Daoy (cell line): ENCODE data around the gene MAP2K6. TPM values are rescaled to one million over a fixed set of nuclear protein-coding genes. Genes with fewer than 3 reads are reported as not detected.

Experiments
- DNase-seq: peaks from one replicate; pipeline ENCODE4 v3.0.0-alpha.2; 2015; ENCODE audit warnings: low read depth
- total RNA-seq: library from RNA; depleted of rRNA; stranded (reverse); fragments of >200 nt; shearing (Covaris generic); gene quantifications from 2 replicates; pipeline ENCODE4 v1.2.3, GENCODE V29; 2014

The MAP2K6 gene
- total RNA-seq, 1 experiment from 2014 or later, result 0.40 TPM

DNA sequence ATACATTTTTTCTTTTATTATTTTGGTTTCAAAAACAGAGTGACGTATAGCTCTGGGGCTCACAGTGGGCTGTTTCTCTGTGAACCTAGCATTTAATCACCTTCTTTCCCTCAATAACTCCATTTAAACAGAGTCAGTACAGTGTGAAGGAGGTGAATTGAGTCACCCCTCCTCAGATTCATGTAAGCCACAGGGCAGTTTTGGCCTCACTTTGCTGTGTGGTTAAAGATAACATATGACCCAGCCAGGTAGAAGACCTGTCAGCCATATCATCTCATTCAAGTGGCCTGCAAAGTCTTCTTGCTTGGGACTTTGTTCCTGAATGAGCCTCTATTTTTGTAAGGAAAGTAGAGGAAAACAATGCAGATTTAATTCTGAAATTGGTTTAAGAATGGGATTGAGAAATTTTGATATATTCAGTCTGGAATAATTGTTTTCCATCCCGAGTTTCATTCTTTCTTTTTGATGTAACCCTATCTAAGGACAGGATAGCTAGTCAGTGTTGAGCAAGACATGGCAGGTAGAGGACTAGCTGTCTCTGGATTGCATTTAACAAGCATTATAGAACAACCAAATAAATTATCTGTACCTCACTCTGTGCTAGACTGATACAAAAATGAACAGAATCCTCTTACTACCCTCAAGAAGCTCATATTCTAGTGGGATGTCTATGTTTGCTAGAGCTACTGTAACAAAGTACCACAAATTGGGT, 13.1 kb downstream of the MAP2K6 start:
- DNase-seq, result no peak

DNA sequence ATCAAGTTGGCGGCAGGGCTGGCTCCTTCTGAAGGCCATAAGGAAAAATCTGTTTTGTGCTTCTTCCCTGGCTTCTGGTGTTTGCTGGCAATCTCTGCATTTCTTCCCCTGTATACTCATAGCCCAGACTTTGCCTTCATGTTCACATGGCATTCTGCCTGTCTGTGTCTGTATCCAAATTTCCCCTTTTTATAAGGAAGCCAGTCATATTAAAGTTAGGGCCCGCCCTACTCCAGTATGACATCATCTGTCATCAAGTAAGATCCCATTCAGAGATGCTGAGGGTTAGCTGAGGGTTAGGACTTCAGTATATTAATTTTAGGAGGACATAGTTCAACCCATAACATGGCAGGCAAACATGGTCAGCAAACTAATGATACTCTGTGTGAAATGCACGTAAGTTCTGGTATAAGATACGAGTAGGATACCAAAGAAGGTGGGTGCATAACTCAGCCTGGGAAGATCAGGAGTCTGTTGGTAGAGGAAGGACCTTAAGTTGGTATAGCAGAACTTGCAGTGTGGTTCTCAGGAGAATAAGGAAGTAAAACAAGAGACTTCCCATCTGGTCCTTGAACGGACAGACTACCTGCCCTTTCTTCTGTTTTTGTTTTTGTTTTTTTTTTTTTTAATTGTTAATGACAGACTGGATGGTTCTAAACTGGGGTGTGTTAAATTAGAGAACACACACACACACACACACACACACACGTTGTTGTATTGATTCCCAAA, 13.9 kb downstream of the MAP2K6 start:
- no peak for DNase-seq

DNA sequence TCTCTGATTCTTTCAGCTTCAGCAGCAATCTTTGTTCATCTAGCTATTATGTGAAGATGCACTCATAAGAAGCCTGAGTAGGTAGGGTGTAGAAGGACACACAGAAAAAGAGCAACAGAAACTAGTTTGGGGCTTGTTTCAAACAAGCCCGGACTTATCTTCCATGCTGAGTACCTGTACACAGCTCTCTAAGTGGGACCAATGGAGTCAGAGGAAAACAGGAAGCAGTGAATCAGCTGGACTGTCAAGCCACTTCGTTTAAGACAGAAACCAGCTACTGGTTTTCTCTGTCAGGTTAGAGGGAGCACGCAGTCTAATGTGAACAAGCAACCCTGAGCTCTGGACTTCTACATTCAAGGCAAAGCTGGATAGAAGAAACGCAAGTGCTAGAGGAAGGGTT, 16.0 kb downstream of the MAP2K6 start:
- DNase-seq, result peak; percentile 8

DNA sequence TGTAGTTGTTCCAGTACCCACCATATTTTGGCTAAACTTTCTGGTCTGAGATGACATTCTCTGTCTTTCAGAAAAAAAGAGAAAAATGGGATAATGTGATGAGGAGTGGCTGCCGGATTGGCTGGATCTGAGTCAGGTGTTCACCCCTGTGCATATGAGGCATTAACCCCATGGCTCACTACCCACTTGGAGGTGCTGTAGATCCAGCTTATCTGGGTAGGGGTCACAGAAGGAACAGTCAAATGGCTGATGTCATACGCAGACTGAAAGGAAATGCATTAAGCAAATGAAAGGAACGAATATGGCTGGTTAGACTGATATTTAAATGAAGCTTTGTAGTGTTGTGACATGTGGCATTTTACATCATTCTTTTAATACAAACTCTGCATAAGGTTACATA, 17.3 kb downstream of the MAP2K6 start:
- DNase-seq, result no peak

DNA sequence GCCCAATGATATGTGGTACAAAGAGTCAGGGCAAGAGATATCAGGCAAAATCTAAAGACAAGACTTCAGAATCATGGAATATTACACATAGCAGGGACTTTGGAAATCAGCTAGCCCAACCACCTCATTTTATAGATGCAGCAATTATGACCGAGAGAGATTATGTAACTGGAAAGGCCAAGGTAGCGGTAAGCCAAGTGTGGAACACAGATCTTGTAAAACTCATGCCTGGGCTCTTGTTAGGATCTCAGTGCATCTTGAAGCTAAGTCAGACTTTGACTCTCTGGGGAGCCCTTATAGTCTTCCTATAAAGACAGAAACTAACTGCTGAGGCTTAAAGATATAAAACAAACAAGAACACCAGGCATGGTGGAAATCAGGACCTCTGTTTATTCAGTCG, 18.6 kb downstream of the MAP2K6 start:
- no peak for DNase-seq

DNA sequence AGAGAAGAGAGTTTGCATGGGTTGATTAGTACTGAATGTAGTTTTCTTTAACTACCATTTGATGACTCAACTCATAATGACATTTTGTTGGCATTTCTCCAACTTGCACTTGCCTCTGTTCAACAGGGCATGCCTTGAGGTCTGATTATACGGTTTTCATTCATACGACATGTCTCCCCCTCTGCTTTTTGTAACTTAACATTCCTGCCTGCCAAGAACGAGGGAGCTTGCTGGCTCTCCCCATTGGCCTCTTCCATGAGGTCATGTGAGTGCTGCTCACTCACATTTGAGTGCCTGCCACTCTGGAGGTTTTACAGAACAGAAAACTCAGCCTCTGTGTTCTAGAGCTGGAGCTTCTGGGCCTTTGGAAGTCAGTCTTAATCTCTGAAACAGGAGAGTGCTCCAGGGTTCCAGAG, 19.7 kb downstream of the MAP2K6 start:
- peak; percentile 28 for DNase-seq

DNA sequence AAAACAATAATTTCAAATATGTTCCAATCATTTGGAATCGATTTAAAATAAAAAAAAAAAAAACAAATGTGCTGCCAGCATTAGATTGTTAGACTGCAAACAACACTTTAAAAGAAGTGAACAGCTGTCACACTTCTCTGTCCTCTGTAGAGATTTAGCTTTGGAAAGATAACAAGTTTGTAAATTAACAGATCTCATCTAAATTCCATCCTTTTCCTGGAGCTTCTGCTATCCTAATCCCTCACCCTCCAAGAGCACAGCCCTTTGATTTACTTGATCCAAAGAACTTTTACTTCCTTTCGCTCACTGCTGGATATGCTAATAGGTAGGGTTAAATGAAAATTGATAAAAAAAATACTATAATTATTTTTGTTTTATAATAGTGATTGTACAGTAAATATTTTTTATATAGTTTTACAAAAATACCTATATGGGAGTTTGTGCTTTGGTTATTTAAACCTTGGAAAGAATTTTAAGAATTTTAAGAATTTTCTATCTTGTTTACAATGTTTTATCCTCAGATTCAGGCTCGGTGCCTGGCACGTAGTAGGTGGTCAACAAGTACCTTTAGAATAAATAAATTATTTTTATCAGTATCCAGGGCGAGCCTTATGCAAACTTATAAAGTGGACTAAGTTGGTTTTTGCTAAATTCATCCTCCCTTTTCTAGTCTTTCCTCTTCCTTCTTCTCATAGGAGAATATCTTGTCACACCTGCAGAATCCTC, 21.6 kb downstream of the MAP2K6 start:
- no peak for DNase-seq

DNA sequence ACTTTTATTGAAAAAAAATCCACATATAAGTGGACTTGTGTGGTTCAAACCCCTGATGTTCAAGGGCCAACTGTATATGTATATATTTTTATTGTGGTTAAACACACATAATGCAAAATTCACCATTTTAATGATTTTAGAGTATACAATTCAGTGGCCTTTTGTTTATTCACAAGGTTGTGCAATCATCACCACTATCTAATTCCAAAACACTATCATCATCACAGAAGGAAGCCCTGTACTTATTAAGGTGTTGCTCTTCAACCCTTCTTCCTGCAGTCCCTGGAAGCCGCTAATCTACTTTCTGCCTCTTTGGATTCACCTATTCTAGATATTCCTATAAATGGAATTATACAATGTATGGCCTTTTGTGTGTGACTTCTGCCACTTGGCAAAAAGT, 23.0 kb downstream of the MAP2K6 start:
- DNase-seq, result no peak

DNA sequence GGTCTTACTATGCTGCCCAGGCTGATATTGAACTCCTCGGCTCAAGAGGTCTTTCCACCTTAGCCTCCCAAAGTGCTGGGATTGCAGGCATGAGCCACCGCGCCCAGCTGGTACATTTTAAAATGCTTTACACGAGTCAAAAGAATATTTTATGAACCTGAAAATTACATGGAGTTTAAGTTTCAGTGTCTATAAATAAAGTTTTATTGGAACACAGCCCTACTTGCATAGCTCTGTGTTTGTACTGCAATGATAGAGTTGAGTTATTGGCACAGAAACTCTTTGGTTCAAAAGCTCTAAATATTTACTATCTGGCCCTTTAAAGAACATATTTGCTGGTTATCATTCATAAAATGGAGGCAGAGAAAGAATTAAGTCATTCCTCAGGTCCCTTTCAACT, 24.3 kb downstream of the MAP2K6 start:
- DNase-seq, result no peak

DNA sequence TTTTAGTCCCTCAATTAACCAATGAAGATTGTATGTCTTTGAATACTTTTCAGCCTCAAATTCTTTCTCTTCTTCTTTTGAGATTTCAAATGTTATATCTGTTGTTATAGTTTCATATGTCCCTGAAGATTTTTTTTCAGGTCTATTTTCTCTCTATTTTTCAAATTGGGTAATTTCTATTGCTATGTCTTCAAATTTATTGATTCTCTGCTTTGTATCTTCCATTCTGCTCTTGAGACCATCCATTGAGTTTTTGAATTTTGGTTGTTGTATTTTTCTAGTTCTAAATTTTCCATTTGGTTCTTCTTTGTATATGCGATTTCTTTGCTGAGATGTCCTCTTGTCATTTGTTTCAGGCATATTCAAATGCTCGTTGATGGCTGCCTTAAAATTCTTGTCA, 26.7 kb downstream of the MAP2K6 start:
- no peak for DNase-seq

DNA sequence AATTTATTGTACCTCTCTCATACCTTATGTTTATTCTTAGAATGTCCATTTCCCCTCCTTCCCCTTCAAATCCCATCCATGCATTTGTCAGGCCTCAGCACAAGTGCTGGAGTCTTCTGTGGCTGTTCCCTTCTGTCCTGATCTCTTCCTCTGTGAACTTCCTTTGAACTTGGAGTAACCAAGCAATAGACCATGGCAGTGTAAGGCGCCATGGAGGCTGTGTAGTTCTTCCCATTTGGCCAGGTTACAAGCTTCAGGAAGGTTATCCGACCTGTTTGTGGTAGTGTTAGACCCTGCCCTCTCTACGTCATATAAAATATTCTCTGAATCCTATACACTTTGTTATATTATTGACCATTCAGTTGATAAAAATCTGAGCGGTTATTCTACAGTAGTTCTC, 28.6 kb downstream of the MAP2K6 start:
- DNase-seq, result no peak

DNA sequence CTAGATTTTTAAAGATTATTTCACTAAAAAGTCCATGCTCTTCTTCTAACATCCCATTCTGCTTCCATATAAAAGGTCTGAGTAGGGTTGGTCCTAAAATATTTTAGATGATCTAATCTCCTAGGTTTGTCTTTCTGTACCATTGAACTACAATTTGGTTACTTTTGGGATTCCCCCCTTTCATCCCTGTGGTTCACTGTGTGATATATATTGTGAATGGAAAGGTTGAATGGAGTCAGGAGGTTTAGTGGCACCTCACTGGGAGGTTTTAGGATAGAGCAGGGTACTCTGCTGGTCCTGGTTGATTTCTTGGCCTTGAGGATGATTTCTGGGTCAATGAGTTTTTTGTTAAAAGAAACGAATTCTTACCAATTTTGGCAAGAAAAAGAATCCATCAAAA, 29.5 kb downstream of the MAP2K6 start:
- no peak for DNase-seq

DNA sequence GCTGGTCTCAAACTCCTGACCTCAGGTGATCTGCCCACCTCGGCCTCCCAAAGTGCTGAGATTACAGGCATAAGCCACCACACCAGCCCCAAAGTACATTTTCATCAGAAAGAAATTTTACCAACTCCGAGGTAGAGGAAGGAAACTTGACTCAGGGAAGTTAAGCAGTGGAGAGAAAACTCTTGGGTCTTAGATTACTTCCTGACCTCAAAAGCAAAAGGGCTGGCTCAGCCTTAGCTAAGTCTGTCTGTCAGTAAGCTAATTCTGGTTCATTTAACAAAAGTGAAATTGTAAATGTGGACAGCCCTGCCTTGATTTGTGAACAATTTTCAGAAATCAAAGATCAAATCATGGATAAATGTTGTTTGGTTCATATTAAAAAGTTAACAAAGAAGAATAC, 30.6 kb downstream of the MAP2K6 start:
- no peak for DNase-seq

DNA sequence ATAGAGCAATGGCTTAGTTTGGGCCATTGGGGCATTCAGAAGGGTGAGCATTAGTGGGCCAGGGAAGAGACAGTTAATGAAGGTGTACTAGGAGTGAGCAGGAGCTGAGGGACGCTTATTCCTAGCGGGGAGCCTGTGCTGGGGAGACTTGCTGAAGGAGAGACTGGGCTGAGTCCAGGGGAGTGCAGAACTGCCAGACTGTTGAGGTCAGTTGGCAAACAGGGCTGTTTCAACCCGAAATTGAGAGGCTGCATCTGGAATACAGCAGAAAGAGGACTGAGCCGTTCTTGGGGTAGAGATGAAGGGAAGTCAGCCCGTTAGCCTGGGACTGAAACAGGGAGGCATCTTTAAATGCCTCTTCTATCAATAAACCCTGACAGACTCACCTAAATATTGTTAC, 33.2 kb downstream of the MAP2K6 start:
- DNase-seq, result no peak

DNA sequence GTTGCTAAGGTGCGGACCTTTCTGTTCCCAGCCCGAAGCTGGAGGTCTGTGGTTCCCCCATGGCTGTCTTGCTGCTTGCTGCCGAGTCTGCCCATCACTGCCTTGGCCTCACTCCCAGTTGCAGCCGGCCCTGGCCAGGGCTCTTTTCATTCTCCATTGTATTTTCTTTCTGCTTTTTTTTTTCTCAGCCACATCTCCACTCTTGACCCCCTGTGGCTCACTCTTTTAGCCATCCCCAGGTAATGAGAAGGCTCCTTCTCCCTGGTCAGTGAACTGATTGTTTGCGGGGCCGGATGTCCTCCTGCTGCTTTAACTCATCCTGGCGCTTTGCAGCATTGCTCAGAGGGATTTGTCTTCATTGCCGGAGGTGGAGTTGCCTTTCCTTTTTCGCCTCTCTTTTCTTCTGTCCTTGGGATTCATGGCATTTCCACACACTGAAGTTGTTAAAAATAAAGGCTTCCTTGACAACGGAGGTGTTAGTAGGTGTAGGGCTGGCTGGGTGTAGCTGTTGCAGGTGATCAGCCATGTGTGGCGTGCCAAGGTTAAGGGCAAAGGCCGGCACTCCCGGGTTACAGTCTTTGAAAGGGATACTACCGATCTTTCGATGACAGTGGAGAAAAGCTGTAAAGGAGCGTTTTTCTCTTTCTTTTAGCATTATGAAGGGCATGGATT, 34.1 kb downstream of the MAP2K6 start:
- no peak for DNase-seq

DNA sequence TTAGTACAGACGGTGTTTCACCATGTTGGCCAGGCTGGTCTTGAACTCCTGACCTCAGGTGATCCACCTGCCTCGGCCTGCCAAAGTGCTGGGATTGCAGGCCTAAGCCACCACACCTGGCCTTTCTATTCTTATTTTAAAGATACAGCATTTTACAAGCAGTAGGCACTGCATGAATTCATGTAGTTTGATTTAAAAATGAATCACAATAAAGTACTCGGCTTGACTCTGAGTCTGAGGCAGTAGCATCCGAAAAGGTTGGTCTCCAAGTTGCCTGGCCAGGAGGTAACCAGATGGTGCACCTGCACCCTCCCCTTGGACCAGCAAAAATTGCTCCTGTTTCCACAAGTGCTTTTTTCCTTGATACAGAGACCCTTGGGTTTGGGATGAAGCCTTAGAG, 35.6 kb downstream of the MAP2K6 start:
- no peak for DNase-seq

DNA sequence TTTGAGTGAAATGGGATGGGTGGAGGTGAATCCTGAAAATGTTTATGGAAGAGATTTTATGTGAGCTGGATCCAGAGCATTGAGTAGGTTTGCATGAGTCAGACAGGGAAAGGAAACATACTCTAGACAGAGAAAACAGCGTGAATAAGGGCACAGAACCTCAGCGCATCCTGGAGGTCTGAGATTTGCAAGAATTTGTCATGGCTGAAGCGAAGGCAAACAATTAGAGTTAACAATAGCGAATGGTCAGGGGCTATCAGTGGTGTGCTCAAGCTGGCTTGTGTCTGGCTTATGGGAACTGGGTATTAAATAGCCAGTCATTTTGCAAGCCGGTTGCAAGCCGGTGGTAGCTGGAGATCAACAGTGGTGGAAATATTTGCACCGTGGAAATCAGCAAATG, 36.4 kb downstream of the MAP2K6 start:
- DNase-seq, result peak; percentile 12

DNA sequence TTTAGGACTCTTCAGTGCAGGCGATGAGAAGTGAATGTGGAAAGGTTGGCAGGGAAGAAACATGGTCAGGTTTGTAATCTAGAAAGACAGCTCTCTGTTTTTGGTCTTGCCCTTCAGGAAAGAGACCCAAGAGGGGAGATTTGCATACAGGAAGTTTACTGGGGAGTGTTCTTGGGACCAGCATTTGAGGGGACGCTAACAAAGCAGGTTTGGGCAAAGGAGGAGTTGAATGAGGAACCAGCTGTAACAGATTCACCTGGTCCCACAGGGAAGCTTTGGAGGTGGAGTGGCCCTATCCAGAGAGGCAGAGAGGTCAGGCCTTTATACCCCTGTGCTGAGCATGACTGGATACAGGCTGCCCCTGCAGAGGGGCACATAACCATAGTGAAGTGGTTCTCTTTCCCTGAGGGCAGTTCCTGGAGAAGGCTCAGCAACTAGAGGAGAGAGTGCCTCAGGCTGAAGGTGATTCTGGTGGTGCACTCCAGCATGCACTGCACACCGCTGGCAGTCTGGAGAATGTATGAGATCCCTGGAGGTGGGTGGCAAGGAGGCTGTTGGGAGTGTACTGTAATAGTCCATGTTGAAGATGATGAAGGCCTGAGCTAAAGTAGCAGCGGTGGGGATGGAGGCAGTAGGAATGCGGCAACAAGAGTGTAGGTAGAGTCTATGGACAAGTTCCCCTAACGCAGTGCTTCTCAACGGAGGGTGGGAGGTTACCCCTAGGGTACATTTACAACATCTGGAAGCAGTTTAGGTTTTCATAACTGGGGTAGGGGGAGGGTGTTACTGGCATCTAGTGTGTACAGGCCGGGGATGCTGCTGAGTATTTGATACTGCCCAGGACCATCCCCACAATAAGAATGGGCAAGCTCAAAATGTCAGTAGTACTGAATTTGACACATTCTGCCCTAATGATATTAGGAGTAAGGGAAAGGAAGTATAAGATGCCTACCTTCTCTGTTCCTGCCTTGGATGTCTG, 37.2 kb downstream of the MAP2K6 start:
- DNase-seq, result no peak

DNA sequence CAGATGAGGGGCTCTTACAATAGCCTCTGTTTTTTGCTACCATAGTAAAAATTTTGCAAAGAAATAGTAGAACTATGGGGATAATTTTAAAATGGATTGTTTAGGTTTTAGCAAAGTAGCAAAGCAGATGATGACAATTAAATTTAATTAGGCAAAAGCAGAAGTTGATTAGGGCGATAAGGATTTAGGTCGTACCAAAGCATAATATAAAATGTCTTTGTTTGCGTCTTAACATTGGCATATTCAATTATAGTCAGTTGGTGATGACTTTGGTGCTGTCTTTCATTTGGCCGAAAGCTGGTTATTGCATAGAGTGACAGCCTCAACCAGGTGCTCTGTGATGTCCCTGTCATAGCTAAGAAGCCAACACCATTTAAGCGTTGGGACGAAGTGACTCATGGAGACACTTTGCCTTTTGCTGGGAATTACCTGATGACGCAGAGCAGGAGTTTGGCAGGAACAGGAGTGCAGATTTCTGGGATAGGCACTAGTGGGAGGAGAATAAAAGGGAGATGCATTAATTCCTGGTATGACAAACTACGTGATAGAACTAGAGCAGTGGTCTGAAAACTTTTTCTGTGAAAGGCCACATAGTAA, 38.3 kb downstream of the MAP2K6 start:
- DNase-seq, result peak; percentile 6

DNA sequence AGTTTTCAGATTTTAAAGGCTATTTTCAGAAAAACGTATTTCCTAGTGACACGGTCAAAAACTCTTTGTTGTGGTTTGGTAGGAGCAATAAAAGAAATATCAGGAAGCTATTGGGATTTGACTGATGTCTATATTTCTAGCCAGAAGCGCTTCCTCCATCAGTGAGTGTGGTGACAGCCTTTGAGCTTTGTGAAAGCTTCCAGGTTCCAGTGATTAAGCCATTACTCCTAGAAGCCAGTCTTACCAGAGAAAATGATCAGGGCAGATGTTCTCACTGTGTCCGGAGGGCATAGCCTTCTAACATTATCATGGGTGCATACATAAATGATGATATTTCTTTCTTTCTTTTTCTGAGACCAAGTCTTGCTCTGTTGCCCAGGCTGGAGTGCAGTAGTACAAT, 39.6 kb downstream of the MAP2K6 start:
- no peak for DNase-seq

DNA sequence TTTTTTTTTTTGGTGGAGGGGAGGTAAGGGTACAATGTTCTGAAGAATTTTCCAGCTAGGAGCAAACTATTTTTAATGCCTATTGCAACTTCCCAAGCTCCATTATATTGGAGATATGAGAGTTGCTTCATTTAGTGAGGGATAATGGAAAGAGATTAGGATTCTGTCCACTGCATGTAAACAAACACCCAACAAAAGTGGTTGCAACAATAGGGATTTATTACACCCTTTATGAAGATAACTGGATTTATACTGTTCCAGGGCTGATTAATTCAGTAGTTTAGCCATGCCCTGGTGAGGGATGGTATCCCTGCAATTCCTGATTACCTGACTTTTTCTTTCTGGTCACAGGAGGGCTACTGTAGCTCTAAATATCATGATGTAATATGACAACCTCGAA, 40.5 kb downstream of the MAP2K6 start:
- DNase-seq, result no peak
